Measurements from ENCODE around the gene TMEM190.

The TMEM190 gene

DNA sequence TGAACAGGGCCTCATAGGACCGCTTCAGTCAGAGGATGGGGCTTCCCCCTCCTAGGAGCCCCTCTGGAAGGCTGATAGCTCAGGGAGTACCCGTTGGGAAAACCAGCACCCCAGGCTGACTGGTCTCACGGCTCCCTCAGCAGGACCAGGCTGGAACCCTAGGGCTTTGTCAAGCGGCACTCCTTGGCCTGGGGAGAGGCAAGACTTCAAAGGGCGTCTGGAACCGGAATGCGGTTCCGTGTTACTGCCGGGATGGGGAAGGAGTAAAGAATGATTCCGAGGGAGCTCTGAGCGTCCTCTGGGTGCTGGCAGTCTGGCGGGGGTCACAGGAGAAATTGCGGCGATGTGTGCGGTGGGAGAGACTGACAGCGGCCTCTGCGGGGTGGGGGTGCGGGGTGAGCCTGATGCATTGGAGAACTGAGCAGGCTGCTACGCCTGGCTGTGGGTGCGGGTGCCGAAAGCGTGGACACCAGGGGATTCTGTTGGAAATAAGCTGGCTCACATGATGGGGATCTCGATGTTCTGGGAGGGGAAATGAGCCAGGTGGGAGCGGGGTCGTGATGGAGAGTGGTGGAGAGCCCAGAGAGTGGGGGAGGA lies 24.0 kb upstream of the TMEM190 start:
- no peak for DNase-seq

DNA sequence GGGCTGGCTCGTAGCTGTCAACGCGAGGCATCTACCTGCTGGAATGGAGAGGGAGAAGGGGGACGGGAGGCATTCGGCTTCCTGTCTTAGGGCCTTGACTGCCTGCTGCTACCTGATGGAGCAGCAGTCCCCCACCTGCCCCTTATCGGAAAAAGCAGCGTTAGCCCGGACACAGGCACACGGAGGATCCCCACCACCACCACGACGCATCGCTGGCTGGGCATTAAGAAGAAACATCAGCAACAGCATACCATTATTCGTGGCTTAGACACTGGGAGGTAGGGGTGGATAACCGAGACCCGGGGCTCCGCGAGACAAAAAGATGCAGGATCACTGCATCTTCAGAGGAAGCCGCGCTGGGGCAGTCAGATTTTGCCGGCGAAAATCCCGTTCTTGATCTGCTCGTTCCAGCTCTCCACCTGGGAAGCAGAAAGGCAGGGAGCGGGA lies 23.2 kb upstream of the TMEM190 start:
- DNase-seq, result no peak

DNA sequence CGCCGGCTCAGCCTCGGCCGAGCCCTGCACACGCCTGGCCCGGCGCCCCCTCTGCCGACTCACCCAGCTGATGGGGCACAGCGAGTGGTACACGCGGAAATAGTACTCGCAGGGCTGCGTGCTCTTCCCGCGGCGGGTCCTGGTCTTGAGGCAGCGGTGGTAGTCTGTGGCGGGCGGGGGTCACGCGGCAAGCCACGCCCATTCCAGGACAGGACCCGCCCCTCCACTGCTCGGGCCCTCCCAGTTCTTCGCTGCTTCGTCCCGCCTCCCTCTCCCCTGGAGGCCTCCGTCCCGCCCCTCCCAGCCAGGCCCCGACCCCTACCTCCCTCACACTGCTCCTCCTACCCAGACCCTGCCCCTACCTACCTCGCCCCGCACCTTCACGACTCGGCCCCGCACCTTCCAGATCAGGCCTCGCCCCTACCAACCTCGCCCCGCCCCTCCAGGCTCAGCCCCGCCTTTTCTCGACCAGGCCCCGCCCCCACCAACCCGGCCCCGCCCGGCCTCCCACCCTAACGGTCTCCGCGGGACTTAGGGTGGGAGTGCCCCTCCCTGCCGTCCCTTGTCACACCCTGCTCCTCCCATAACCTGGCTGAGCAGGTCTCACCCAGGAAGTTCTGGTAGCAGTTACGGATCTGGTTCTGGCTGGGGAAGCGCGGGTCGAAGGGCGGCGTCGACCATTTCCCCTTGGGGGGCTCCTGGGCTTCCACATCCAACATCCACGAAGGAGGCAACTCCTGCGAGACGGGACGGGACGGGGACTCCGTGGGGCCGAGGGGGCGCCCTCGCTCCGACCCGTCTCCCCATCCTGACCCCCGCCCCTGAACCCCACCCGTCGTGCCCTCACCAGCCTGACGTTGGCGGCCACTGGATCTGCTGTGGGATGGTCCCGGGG lies 22.6 kb upstream of the TMEM190 start:
- peak; percentile 23 for DNase-seq

DNA sequence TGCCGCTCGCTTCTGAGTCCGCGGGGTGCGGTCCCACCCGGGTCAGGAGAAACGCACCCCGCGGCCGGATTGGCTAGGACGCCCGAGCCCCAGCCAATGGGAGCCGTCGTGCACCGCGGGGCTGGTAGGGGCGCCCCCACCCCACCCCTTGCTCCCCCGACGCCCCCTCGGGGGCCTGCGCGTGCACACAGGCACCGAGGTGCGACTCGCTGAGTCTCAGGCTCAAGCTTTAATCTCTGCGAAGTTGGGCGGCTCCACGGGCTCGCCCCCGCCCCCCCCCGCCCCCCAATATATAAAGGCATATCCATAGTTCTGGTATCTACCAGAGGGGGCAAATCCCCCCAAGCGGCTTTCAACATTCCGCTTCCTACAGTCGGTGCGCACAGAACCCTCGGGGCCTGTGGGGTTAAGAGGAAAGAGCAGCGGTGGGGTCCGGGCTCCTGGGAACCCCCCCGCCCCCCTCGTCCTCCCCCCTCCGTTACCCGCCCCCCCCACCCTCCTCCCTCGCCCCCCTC lies 21.9 kb upstream of the TMEM190 start, which contains the start of gene COX6B2:
TSS of gene COX6B2 (minus strand) at position 22 of the 515 bp plus-strand sequence. CDS start 198 bp downstream, outside the sequence.
- DNase-seq, result no peak

DNA sequence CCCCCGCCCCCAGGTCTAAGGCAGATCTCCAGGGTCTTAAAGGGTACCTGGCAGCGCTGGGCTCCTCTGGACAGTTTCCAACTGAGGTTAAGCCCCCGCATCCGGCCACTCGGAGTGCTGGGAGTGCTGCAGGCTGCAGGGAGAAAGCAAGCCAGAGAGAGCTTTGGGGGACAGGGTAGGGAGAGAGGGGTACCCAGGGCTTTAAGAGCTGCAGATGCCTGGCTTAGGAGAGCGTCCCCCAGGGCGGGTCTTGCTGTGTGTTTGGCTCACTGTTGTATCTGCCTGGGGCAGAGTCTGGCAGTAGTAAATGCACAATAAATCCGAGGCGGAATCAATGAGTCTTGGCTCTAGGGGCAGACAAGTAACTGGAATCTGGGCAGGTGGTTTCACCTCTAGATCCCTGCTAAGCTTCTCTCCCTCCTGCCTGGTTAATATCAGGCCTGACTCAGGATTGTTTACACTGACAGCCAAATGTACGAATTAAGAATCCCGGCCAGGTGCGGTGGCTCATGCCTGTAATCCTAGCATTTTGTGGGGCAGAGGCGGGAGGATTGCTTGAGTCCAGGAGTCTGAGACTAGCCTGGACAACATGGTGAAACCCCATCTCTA lies 21.3 kb upstream of the TMEM190 start:
- DNase-seq, result no peak

DNA sequence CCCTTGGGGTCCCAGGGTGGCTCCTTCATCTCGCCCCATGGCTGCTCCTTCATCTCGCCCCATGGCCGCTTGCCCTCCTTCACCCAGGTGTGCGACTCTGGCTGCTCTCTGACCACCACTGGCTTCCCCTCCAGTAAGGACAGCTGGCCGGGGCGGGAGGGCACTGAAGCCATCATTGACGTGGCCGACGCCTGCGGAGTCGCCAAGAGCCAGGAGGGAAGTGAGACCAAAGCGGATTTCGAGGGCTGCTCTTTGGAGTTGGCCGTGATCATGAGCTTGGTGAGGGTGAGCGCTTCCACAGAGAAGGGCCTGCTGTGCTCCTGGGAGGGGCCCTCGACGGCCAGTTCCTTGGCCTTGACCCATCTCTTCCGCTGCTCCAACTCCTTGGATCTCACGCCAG lies 18.1 kb upstream of the TMEM190 start:
- no peak for DNase-seq

DNA sequence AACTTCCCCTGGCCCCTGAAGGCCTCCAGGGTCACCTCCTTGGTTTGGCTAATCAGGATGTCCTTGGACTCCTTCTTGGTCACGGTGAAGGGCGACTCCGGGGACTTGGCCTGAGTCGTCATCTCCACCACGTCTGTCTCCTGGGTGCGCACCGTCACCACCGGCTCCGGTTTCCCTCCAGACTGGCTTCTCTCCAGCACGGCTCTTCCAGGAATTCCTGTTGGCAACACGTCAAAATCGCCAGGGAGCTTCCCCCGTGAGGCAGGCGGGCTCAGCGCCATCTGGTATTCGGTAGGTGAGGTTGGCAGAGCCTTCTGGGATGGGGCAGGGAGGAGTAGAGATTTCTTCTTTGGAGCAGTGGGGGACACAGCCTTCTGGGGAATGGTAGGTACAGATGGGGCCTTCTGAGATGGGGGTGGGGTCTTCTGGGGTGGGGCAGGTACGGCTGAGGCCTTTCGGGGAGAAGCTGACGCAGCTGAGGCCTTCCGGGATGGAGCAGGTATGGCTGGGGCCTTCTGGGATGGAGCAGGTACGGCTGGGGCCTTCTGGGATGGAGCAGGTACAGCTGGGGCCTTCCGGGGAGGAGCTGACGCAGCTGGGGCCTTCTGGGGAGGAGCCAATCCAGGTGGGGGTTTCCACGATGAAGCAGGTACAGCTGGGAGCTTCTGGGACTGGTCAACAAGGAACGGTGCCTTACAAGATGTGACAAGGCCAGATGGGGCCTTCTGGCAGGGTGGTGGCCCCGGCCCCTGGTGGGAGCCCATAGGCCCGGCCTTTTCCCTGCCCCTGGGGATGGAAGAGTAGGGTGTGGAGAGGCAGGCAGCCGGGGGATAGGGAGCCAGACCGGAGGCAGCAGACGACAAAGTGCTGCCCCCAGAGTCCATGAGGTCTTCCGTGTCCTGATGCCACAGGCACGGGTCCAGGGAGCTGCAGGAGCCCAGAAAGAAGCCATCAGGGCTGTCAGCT lies 17.4 kb upstream of the TMEM190 start:
- peak; percentile 88 for DNase-seq

DNA sequence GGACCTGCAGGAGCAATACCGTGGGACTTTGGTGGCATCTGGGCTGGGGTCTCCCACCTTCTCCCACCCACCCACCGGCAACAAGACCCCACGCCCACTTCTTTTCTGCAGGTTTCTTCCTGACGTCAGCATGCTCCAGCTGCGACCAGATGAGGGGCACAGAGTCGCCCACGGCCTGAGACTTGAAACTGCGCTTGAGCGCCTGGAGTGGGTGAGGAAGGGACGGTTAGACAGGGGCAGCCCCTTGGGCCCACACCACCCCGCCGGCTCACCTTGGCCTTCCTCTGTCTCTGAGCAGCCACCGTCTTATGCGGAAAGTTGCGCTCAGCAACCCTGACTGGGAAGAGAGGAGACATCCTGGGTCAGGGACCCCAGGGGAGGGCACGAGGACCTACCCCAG lies 15.7 kb upstream of the TMEM190 start:
- DNase-seq, result no peak

DNA sequence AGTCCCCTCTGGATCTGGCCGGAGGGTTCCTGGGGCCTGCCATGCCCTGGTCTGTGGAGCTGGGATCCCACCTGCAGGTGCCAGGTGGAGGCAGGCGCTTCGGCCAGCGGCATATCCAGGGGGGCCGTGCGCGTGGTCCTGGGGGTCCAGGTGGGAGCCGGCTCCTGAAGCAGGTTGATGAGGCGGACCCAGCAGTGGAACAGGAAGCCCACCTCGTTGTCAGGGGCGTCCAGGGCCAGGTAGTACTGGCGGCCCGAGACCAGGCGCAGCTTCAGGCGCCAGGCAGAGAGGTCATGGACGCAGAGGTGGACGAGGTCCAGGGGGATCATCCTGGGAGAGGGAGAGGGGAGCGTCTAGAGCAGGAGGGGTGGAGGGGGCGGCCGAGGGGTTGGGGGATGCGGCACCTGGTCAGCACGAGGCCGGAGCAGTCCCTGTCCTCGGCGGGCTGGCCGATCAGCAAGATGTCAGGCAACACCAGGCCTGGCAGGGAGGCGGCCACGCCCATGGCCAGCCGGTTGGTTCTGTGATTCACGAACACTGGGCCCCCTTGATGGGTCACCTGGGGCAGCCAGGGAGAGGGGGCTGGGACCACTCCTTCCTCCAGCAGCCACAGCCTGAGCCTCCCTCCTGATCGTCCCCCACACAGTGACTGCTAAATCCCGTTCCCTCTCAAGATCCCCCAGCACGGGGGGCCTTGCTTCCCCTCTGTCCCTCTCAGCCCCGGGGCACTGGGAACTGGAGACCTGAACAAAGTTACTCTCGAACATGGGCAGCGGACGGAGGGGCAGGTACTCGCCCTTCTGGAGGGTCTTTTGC lies 14.2 kb upstream of the TMEM190 start:
- no peak for DNase-seq

DNA sequence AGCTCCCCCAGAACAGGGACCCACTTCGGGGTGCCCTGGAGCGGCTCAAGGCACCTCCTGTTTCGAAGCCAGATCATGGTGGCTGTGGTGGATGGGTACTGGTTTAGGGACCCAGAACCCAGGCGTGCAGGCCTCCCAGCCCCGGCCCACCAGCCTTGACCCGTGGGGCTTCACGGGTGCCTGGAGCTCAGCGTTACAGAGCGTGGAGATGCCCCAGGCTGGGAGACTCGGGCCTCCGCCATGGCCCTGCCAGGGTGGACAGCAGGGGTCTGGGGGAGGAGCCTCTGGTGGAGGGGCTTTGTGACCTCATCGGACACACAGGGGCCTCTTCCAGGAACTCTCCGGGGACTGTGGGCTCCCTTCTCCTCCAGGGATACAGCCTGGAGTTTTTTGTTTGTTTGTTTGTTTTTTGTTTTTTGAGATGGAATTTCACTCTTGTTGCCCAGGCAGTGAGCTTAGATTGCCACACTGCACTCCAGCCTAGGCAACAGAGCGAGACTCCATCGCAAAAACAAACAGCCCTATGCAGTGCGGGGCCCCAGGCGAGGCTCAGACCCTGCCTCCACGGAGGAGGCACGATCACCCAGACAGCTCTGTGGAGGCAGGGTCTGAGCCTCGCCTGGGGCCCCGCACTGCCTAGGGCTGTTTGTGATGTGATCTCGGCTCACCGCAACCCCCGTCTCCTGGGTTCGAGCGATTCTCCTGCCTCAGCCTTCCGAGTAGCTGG lies 13.5 kb upstream of the TMEM190 start, which contains the start of gene GARIN5B:
TSS of gene GARIN5B (minus strand) at position 271 of the 727 bp plus-strand sequence. CDS start at position 77, 194 bp downstream.
- no peak for DNase-seq

DNA sequence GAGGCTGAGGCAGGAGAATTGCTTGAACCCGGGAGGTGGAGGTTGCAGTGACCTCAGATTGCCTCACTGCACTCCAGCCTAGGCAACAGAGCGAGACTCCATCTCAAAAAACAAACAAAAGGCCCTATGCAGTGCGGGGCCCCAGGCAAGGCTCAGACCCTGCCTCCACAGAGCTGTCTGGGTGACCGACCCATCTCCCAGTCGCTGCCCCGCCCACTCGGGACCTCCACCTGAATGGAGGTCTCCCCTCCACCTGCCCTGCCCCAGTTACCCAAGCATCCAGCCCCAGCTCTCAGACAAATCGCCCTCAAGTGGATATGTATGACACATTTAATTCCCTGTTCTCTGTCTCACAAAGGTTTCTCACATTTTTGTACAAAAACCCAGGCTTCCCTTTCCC lies 11.4 kb upstream of the TMEM190 start:
- DNase-seq, result no peak

DNA sequence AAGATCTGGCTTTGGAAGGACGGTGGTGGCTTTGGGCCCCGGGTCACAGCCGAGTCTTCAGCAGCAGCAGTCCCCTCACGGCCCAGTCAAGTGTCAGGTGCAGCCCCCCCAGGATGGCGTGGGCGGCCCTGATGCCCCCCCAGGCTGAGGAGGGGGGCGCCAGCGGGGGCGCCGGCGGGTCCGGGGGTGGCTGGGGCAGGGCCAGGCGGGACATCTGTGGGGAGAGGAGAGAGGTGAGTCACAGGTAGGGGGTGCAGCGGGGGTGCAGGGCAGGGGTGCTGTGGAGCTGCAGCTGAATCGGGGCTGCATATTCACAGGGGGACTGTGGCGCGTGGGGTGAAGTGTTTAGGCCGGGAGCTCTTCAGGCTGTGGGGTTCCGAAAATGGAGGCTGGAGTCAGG lies 10.7 kb upstream of the TMEM190 start:
- DNase-seq, result no peak

DNA sequence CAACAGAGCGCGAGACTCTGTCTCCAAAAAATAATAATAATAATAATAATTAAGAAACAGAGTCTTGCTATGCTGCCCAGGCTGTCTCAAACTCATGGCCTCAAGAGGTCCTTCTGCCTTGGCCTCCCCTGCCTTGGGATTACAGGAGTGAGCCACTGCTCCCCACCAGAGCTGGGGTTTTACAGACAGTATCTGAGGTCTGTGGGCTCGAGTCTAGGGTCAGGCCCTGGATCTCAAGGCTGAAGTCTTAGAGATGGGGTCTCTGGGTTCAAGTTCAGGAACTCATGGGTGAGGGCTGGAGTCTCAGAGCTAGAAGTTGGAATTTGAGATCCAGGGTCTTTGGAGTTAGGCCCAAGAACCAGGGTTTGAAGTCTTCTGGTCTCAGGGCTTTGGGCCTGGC lies 9.8 kb upstream of the TMEM190 start:
- no peak for DNase-seq

DNA sequence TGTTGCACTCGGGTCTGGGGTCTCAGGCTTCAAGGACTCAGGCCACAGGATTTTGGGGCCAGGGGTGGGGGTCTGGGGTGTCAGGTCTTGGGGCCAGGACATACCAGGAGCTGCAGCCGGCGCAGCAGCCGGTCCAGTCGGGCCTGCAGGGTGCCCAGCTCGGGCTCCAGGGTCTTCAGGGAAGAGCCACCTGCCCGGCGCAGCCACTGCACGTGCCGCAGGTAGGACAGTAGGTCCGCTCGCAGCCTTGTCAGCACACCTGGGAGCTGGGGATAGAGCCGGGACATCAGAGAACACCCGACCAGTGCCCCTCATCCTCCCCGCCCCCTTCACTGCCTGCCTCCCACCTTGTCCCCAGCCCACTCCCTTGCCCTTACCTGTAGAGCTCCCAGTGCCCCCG lies 8.5 kb upstream of the TMEM190 start:
- DNase-seq, result no peak

DNA sequence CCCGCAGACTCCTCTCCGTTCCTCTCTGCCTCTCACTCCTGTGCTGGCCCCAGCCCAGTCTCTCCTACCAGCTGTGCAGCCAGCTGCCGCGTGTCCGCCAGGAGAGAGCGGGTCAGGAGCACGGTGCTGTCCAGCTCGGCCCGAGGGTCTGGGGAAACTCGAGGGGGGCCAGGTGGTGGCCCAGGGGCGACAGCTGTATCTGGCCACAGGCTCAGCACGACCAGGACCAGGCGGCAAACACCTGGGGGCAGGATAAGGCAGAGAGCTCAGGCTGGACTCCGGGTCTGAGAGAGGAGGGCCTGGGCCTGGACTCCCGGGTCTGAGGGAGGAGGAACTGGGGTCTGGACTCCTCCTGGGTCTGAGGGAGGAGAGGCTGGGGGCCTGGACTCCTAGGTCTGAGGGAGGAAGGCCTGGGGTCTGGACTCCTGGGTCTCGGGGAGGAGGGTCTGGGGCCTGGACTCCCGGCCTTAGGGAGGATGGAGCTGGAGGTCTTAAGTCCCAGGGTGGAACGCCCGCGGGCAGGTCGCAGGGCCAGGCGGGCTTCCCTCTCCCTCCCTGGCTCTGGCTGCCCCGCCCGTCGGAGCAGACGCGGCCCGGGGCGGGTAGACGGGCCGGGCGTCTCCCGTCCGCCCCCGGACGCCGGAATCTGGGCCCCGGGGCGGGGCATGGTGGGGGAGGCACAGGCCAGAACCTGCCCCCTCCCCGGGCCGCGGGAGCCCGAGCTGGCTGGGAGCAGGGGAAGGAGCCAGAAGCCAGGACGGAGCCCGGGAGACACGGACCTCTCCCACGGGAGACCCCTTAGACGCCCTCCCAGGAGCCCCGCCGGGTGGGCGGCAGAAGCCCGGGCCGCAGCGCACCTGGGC lies 7.7 kb upstream of the TMEM190 start:
- DNase-seq, result no peak

DNA sequence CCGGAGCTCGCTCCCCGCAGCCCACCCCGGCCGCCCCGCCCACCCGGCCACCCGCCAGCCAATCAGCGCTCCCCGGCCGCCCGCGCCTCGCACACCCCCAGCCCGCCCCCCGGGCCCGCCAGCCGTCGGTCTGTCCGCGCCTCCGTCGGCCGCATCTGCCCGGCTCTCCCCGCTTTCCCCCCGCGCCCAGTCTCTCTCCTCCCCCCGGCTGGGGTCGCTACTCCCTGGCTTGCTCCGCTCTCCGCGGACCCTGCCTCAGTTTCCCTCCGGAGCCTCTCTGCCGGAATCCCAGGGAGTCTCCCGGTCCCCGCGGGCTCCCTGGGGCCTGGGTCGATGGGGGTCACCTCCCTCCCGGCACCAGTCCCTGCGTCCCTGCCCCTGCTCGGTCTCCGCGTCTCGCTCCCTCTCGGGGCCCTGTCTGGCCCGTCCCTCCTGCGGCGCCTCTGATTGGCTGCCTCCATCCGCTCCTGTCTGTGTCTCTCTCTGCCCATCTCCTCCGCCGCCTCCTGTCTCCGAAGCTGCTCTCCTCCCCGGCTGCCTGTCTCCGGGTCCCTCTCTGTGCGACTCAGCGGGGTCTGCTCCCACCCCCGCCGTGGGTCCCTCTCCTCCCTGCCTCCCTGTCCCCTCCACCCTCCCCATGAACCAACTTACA lies 6.8 kb upstream of the TMEM190 start:
- DNase-seq, result no peak

DNA sequence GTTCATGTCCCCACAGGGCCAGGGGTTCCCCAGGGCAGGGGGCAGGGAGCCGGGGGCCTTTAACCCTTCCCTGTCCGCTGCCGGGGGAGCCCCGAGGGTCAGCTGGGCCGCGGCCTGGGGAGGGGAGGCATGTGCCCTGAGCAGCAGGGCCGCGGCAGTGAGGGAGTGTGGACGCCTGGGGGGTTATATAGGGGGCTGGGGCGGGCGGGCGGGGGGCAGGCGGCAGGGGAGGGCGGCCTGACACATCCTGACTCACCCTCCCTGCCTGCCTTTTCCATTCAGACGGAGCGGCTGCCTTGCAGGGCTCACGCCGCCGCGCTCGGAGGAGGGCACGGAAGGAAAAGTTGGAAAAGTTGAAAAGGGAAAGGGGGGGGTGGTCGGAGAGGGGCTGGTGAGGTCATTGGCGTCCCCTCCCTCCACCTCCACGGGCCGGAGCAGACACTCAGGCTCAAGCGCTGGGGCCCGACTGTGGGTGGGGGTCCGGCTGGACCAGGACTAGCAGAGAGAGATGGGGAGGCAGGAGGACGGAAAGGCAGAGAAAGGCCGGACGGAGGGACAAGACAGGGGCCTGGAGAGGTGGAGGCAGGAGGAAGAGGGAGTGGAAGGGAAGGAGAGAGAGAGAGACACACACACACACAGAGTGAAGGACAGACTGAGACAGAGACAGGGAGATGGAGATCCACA lies 6.2 kb upstream of the TMEM190 start, which contains the start of gene IL11:
TSS of gene IL11 (minus strand) at position 159 of the 684 bp plus-strand sequence. CDS start at position 6, 153 bp downstream.
- no peak for DNase-seq

Data from NCI-H2029 treated with DMSO at 0.1 percent for 48 hours (cell line).